Stimulated activated CD4-positive, alpha-beta T cell treated with anti-CD3 and anti-CD28 coated beads, Interleukin-15, amount 100 ng/mL, for 48 hours (primary cell): ENCODE results near the gene LINC01488.

Source experiments
- DNase-seq, 2 donors: peaks; one replicate each; pipeline ENCODE4 v3.0.0-alpha.2; 2020; ENCODE audit warnings: low read depth in 2 of 2

Gene LINC01488

GRCh38 chr11:69509846-69510390 lies 28.5 kb downstream of the LINC01488 start:
- DNase-seq: no peak

- DNase-seq: no peak
Observed at GRCh38 chr11:69510471-69511357, 29.3 kb downstream of the LINC01488 start.

GRCh38 chr11:69511358-69512055 lies 30.0 kb downstream of the LINC01488 start:
- no peak for DNase-seq

GRCh38 chr11:69512136-69512535 lies 30.7 kb downstream of the LINC01488 start:
- DNase-seq: no peak

GRCh38 chr11:69512790-69513189 lies 31.3 kb downstream of the LINC01488 start:
- no peak for DNase-seq

- no peak for DNase-seq
Observed at GRCh38 chr11:69513196-69513595, 31.7 kb downstream of the LINC01488 start.

GRCh38 chr11:69513663-69514224 lies 32.3 kb downstream of the LINC01488 start:
- no peak for DNase-seq

GRCh38 chr11:69514771-69515170 lies 33.3 kb downstream of the LINC01488 start:
- no peak for DNase-seq

GRCh38 chr11:69515271-69516245 lies 34.1 kb downstream of the LINC01488 start:
- DNase-seq: no peak

- DNase-seq: no peak
Observed at GRCh38 chr11:69516526-69516925, 35.1 kb downstream of the LINC01488 start.

GRCh38 chr11:69518081-69518950 lies 36.9 kb downstream of the LINC01488 start:
- DNase-seq: no peak

- no peak for DNase-seq
Observed at GRCh38 chr11:69520186-69520916, 38.9 kb downstream of the LINC01488 start.

GRCh38 chr11:69521457-69521856 lies 40.0 kb downstream of the LINC01488 start:
- no peak for DNase-seq

- no peak for DNase-seq
Observed at GRCh38 chr11:69523453-69523852, 42.0 kb downstream of the LINC01488 start.

- no peak for DNase-seq
Observed at GRCh38 chr11:69524291-69524882, 42.9 kb downstream of the LINC01488 start.

GRCh38 chr11:69524991-69525411 lies 43.5 kb downstream of the LINC01488 start:
- no peak for DNase-seq

- no peak for DNase-seq
Observed at GRCh38 chr11:69525516-69526452, 44.3 kb downstream of the LINC01488 start.

GRCh38 chr11:69526453-69526810 lies 45.0 kb downstream of the LINC01488 start:
- DNase-seq: no peak
